Measurements from ENCODE around the gene PLD3.
"Not testable (repeated sequence)": the region's sequence is repeated elsewhere in the genome, so short reads cannot be mapped to it uniquely, and the experiment has no call there.

Gene PLD3

GRCh38 chr19:40332669-40333068, 15.8 kb upstream of the PLD3 start:
- DNase-seq (ENCODE audit: low read depth in 3 of 3): no peak

- not testable (repeated sequence) for DNase-seq (ENCODE audit: low read depth in 3 of 3)
Observed at GRCh38 chr19:40333083-40333482, 15.4 kb upstream of the PLD3 start.

GRCh38 chr19:40335101-40335500, 13.4 kb upstream of the PLD3 start:
- no peak for DNase-seq (ENCODE audit: low read depth in 3 of 3)

- no peak for DNase-seq (ENCODE audit: low read depth in 3 of 3)
Observed at GRCh38 chr19:40335855-40336600, 12.5 kb upstream of the PLD3 start.

- DNase-seq (ENCODE audit: low read depth in 3 of 3): no peak
Observed at GRCh38 chr19:40336601-40336900, 11.9 kb upstream of the PLD3 start.

- no peak for DNase-seq (ENCODE audit: low read depth in 3 of 3)
Observed at GRCh38 chr19:40337107-40337506, 11.4 kb upstream of the PLD3 start.

GRCh38 chr19:40337594-40337993, 10.9 kb upstream of the PLD3 start:
- DNase-seq (ENCODE audit: low read depth in 3 of 3): no peak

- DNase-seq (ENCODE audit: low read depth in 3 of 3): no peak
Observed at GRCh38 chr19:40339018-40339728, 9.3 kb upstream of the PLD3 start.

- DNase-seq (ENCODE audit: low read depth in 3 of 3): no peak
Observed at GRCh38 chr19:40341601-40342482, 6.7 kb upstream of the PLD3 start.

- DNase-seq (ENCODE audit: low read depth in 3 of 3): no peak
Observed at GRCh38 chr19:40342644-40343311, 5.7 kb upstream of the PLD3 start.

GRCh38 chr19:40344422-40344821, 4.1 kb upstream of the PLD3 start:
- DNase-seq (ENCODE audit: low read depth in 3 of 3): no peak

GRCh38 chr19:40348961-40349507, 539 bp downstream of the PLD3 start:
- no peak for DNase-seq (ENCODE audit: low read depth in 3 of 3)

GRCh38 chr19:40355975-40356680, 7.6 kb downstream of the PLD3 start:
- no peak for DNase-seq (ENCODE audit: low read depth in 3 of 3)

GRCh38 chr19:40356681-40357595, 8.4 kb downstream of the PLD3 start:
- DNase-seq (ENCODE audit: low read depth in 3 of 3): no peak

- no peak for DNase-seq (ENCODE audit: low read depth in 3 of 3)
Observed at GRCh38 chr19:40357640-40358039, 9.1 kb downstream of the PLD3 start.

GRCh38 chr19:40358773-40359172, 10.3 kb downstream of the PLD3 start:
- no peak for DNase-seq (ENCODE audit: low read depth in 3 of 3)

GRCh38 chr19:40360020-40360707, 11.7 kb downstream of the PLD3 start:
- DNase-seq (ENCODE audit: low read depth in 3 of 3): no peak

GRCh38 chr19:40360708-40361241, 12.3 kb downstream of the PLD3 start:
- DNase-seq (ENCODE audit: low read depth in 3 of 3): no peak

- no peak for DNase-seq (ENCODE audit: low read depth in 3 of 3)
Observed at GRCh38 chr19:40362160-40362559, 13.7 kb downstream of the PLD3 start.

Measured in stimulated activated CD4-positive, alpha-beta T cell treated with anti-CD3 and anti-CD28 coated beads, TNF-alpha, amount 100 ng/mL, for 24 hours (primary cell).